ENCODE results near the gene MTA3.

MTA3 gene

DNA sequence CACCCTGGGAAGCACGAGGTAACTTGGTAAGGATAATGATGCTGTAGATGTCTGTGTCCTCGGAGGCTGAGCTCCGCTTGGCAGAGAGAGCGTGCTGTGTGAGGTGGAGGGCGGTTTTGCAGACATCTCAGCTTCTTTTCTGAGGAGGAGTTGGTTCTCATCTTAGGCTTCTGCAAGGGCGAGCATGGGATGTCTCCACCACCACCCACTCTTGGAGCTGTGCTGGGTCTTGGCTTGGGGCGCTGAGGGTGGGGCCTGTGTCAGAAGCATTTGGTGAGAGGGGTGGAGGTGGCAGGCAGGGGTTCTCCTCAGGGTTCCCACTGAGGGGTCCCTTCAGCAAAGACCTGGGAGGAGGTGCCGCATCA, 186.3 kb downstream of the MTA3 start:
- no peak overlapping the region for H3K4me3 ChIP-seq (ENCODE audit: low read depth, low read length)
- no peak for DNase-seq (ENCODE audit: low read depth)
- TF ChIP-seq CTCF (conservative IDR thresholded peaks at IDR 0.05; ENCODE audit: low read depth, low read length): no peak

DNA sequence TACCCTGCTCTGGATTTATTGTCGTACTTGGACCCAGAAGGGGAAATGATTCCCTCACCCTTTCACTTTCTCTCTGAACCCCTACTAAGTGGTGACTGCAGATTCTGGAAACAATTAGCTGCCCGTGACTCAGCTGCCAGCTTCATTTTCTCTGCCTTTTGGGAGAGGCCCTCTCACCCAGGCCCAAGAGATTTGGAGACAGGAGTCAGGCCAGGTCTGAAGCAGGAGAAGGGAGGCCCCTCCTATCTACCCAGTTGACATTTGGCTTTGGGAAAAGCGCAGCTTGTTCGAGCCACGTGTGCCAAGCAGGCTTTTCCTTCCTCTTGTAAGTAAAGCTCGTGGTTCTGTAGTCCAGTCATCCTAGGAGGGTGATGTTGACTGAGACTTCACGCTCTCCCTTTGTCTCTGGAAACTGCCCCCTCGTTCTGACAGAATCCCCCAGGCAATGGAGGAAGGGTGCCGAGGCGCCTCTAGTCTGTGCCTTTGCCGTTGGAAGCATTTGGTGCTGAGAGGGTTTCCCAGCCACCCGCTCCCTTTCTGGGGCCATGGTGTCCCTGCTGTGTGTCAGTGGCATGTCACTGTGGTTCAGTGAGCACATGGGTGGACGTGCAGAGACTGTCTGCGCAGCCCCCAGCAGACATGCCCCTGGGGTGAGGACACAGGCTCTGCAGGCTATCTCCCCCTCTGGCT, 186.9 kb downstream of the MTA3 start:
- no peak overlapping the region for H3K4me3 ChIP-seq (ENCODE audit: low read depth, low read length)
- TF ChIP-seq CTCF (conservative IDR thresholded peaks at IDR 0.05; ENCODE audit: low read depth, low read length): no peak
- DNase-seq (ENCODE audit: low read depth): no peak

DNA sequence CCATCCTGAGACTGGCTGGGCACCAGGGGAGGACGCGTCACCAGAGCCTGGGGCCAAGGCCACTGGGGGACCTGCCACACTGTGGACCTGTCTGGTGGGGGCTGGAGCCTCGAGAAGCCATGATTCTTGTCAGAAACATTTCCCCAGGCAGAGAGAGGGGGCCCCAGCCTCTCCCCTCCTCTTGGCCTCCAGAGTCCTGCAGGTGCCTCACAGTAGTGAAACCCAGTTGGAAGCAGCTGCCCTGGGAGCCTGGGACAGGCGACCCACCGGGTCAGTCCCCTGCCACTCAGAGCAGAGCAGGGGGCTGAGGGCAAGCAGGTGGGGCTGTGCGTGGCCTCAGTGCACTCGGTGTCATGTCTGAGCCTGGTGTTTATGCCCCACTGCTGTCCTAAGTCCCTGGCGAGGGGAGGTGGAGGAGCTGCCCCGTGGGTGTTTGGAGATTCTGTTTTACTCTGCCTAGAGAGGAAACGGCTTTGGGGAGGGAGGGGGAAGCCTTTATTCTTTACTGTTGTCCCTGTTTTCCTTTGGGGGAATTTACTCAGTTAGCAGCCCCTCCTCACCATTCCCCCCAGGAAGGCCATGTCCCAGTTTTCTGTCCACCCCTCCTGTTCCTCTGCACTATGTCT, 187.8 kb downstream of the MTA3 start:
- no peak overlapping the region for H3K4me3 ChIP-seq (ENCODE audit: low read depth, low read length)
- TF ChIP-seq CTCF (conservative IDR thresholded peaks at IDR 0.05; ENCODE audit: low read depth, low read length): no peak
- no peak for DNase-seq (ENCODE audit: low read depth)

DNA sequence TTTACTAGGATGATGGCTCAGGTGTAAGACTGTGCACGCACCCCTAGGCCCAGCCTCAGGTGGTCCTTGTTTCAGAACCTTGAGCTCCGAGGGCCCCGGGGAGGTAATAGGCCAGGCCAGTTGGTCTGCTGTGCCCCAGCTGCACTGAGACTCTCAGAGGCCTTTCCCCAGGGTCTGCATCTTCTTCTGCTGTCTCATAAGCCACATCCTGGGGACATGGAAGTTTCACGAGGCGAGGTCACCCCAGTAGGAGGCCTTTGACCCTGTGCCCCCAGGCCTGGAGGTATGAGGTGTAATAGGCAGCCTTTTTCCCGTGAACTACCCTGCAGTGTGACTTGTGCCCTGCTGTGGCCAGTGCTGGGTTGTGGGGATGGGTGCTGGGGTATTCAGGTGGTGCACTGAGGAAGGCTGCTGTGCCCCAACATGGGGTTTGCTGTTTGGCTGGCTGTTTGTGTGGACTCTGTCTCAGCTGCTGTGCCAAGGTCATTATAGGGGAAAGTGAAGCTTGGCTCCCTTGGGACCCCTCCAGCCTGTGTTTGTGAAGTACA, 188.6 kb downstream of the MTA3 start:
- no peak for DNase-seq (ENCODE audit: low read depth)

GRCh38 chr2:42757981-42758740, 189.7 kb downstream of the MTA3 start:
- DNase-seq (ENCODE audit: low read depth): no peak
- TF ChIP-seq CTCF (conservative IDR thresholded peaks at IDR 0.05; ENCODE audit: low read depth, low read length): no peak
- H3K4me3 ChIP-seq (ENCODE audit: low read depth, low read length): no peak overlapping the region

More for the DNA sequence above, 188.6 kb downstream of the MTA3 start:
- TF ChIP-seq CTCF (conservative IDR thresholded peaks at IDR 0.05; ENCODE audit: low read depth, low read length): no peak
- H3K4me3 ChIP-seq (ENCODE audit: low read depth, low read length): no peak overlapping the region

GRCh38 chr2:42758751-42759150, 190.3 kb downstream of the MTA3 start:
- no peak overlapping the region for H3K4me3 ChIP-seq (ENCODE audit: low read depth, low read length)
- TF ChIP-seq CTCF (conservative IDR thresholded peaks at IDR 0.05; ENCODE audit: low read depth, low read length): no peak
- no peak for DNase-seq (ENCODE audit: low read depth)

Measured in choroid plexus epithelial cell (primary cell).